HG02973 (cell line): ENCODE data around the gene SCGB2B2.
"Not testable (repeated sequence)": the region's sequence is repeated elsewhere in the genome, so short reads cannot be mapped to it uniquely, and the experiment has no call there.

Source experiments
- ATAC-seq: cut with Tn5 transposase; IDR thresholded peaks from one replicate; pipeline ENCODE4 v1.9.1; 2021; ENCODE audit warnings: moderate library complexity; ENCODE audit not compliant: unreplicated experiment

SCGB2B2 gene

DNA sequence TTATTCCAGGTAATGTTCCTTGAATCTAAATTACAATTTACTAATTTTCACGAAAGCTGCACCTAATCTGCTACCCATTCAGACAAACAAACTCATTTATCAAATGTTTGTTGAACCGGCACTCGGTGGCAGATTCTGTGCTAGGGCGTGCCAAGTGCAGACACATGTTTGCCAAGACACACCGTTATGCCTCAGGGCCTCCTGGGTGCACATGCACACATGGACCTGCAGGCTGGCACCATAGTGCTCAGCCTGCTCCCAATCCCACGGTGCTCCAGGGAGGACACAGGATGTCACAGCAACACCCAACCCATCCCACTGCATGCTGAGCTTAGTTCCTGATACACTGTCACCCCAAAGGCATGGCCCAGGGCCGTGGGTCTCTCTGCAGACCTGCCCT lies 7.7 kb downstream of the SCGB2B2 start:
- ATAC-seq: no peak

DNA sequence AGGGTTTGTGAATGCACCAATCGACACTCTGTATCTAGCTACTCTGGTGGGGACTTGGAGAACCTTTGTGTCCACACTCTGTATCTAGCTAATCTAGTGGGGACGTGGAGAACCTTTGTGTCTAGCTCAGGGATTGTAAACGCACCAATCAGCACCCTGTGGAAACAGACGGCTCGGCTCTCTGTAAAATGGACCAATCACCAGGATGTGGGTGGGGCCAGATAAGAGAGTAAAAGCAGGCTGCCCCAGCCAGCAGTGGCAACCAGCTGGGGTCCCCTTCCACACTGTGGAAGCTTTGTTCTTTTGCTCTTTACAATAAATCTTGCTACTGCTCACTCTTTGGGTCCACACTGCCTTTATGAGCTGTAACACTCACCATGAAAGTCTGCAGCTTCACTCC lies 8.3 kb downstream of the SCGB2B2 start:
- ATAC-seq: not testable (repeated sequence)

DNA sequence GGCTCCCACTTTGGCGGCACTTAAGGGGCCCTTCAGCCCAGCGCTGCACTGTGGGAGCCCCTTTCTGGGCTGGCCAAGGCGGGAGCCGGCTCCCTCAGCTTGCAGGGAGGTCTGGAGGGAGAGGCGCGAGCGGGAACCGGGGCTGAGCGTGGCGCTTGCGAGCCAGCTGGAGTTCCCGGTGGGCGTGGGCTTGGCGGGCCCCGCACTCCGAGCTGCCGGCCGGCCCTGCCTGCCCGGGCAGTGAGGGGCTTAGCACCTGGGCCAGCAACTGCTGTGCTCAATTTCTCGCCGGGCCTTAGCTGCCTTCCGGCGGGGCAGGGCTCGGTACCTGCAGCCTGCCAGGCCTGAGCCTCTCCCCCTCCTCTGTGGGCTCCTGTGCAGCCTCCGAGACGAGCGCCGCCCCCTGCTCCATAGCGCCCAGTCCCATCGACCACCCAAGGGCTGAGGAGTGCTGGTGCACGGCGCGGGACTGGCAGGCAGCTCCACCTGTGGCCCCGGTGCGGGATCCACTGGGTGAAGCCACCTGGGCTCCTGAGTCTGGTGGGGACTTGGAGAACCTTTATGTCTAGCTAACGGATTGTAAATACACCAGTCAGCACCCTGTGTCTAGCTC lies 8.8 kb downstream of the SCGB2B2 start:
- ATAC-seq: not testable (repeated sequence)

DNA sequence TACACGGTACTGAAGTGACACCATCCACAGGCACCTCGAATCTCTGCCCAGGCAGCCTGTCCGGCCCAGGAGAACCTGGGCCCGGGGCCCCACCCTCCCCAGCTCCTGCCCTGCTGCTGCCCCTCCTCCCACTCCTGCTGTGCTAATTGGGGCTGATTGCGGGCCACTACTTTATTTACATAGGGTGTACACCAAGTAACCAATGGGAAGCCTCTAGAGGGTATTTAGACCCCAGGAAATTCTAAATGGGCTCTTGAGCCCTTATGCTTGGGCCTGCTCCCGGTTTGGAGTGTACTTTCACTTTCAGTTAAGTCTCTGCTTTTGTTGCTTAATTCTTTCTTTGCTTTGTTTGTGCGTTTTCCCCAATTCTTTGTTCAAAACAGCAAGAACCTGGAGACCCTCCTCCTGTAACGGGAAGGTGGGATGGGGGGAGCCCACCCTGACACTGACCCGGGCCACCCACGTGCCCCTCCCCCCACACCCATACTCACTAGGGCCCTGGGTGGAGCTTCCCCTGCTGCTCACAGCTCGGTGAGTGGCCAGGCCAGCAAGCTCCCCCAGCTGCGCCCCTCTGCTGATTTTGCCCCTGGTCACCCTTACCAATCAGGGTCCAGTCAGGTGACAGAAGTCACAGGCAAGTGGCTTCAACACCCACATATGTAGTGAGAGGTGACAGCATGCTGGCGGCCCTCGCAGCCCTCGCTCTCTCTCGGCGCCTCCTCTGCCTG lies 9.4 kb downstream of the SCGB2B2 start:
- no peak for ATAC-seq

DNA sequence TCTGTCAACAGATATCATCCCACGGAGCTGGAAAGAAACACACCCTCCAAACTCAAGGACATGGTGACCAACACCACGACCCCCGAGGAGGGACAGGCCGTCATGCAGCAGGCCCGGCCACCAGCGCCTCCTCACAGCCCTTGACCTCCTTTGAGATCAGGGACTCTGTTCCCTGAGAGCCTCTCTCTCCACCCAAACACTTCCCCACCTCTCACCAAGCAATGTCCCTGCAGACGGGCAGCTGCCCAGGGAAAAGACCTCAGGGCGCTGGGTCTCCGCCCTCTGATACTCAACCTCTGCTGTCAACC lies 10.0 kb downstream of the SCGB2B2 start:
- no peak for ATAC-seq

DNA sequence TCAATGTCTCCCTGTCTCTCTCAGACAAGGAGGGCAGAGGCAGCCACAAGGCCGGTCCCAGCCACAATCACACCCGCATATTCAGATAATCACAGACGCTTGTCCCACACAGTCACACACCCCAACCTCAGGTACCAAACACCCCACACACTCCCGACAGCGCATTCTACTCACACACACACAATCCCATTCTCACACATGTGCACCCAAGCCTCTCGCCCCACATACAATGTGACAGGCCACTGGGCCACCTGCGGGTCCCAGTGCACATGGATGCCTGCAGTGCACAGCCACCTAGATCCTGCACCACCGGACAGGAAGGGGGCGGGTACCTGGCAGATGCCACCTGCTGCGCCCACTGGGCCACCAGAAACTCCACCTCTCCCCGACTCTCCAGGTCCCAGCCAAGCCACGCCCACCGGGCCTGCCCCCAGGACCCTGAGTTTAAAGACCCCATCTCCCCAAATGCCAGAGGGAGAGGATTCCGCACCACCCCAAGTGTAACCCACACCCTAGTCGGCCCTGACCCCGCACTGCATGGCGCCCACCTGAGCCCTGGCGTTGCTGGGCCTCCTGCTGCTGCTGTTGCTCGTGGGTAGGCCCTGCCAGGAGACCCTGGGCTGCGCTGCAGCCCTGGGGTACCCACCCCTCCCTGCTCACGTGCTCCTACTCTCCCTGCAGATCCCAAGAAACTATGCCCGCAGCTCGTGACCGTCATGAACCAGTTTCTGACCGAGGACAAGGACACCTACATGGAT lies 10.6 kb downstream of the SCGB2B2 start:
- no peak for ATAC-seq

DNA sequence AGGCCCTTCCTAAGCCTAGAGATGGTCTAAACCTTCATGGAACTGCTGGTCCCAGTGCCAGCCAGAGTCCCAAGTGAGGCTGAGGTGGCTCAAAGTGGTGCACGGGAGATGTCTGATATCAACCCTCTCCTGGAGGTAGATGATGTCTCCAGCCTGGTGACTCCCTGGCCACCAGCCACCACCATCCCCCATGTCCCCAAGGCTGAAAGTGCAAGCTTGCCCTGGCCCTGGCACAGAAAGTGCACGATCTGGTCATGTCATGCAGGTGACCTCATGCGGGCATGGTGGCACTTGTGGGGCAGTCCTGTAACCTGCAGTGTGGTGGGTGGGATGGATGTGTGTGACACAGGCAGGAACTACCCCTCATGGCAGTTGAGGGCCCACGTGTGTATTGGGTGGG lies 11.7 kb downstream of the SCGB2B2 start:
- not testable (repeated sequence) for ATAC-seq

DNA sequence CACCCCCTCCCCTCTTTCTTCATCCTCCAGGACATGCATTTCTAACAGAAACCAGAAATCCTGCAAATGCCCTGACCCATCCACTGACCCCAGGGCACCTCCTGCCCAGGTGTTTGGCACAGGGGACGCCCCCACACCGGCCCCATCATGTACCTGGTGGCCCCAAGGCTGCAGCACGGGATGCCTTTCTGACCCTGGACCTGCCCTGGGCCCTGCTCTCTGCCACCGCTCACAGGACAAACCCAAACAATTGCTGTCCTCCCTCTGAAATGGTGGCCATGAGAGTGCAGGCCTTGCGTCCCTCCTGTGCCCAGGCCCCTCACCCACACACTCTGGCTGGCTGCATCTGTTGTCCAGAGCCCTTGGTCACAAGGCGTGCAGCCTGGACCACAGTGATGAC lies 12.1 kb downstream of the SCGB2B2 start:
- ATAC-seq: no peak

DNA sequence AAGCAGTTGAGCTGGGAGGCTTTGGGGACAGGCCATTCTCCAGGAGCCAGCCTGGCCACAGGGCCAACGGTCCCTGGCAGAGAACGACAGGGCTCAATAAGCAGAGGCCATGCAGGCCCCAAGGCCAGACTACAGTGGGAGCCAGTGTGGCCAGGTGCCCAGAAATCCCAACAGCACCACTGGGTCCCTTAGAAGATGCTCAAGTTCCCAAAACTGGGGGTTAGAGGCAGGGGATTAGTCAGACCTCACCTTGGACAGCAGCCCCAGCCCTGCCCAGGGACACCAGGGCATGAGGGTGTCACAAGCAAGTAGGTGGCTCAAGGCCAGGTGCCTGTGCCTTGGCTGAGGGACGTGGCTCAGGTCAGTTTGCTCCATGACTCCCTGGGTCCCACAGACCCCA lies 12.8 kb downstream of the SCGB2B2 start:
- ATAC-seq: no peak

DNA sequence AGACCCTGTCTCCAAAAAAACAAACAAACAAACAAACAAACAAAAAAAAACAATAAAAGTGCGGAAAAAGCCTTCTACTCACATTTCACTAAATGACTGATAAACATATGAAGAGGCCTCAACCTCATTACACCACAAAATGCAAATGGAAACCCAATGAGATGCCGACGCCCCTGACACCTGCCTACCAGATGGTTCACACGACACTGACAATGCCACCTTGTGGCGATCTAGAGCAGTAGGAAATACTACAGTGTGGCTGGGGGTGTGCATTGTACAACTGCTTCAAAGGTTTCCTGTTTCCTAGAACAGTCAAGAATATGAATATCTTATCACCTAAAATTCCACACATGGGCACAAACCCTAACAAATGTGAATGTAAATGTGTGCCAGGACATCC lies 14.0 kb downstream of the SCGB2B2 start:
- no peak for ATAC-seq

DNA sequence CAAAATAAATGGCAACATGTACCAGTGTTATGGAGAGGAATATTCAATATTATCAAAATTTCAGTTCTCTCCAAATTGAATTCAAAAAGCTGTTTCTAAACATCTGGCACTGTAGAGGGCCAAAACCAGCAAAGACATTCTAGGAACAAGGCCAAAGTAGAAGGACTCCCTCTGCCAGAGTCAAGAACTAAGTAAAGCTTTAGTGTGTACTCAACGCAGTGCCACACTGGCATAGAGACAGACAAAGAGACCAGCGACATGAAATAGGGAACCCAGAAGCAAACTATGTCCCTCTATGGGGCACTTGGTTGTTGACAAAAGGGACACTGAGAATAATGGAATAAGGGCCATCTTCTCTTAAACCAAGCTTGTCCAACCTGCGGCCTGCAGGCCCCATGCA lies 15.6 kb downstream of the SCGB2B2 start:
- no peak for ATAC-seq

DNA sequence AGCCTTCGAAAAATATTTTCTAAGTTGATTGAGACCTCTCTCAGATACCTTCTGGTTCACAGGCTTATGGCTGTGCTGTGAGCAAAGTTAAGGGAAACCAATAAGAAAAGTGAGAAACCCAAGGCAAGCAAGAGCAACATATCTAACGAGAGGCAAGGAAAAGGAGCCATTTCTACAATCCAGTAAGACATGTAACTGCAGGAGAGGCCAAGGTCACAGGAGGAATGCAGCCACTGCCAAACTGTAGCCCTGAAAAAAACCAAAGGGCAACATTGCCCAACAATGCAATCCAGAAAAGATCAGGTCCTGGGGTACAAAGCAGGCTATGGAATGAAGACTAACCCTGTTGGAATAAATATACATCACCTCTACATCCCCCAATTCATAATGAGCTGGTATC lies 21.3 kb downstream of the SCGB2B2 start:
- no peak for ATAC-seq

DNA sequence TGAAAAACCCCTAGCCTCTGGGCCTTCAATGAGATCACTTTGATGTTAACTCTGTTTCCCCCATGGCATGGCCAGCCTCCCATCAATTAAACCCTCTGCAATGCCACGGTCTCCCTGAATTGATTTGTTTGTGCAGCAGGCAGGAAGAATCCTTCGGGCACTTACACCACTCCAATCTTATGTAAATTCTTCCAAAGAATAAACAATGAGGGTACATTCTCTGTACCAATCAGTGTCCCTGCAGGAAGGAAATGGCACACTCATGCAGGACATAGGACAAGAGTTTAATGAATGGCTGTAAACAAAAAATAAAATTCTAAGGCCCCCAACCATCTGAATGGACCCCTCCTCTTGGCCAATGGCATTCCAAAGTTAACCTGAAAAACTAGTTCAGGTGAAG lies 22.2 kb downstream of the SCGB2B2 start:
- no peak for ATAC-seq

DNA sequence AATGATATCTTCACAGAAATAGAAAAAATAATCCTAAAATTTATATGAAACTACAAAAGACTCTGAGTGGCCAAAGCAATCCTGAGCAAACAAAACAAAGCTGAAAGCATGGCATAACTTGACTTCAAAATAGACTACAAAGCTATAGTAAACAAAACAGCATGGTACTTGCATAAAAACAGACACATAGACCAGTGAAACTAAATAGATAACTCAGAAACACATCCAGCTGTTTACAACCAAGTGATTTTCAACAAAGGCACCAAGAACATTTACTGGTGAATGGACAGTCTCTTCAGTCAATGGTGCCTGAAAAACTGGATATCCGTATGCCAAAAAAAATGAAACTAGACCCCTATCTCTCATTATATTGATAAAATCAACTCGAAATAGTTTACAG lies 25.2 kb downstream of the SCGB2B2 start:
- no peak for ATAC-seq

DNA sequence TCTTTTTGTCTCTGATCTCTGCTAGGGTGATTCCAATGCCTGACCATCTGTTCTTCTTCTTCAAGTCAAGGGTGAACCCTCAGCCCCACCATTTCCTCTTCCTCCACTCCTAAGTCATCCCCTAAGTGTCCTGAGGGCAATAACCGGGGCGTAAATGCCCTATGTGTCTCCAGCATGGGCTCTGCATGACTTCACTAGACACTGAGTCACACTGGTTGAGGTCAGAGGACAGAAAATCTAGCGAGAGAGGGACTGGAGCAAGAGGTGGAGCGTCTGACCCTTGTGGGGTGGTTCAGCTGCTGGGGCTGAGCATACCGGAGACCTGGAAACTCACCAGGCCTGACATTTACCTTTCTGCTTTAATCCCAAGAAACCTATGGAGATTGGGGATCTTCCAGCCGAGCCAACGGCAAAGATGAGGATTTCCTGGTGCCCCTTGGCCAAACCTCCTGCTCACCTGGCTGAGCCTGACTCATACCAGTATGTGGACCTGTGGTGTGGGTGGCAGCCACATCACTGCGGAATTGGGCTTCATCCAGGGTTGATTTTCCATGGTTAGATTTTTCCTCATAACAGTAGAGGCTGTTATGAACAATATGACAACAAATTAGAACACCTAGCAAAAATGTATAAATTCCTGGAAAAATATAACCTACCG lies 26.9 kb downstream of the SCGB2B2 start:
- no peak for ATAC-seq

DNA sequence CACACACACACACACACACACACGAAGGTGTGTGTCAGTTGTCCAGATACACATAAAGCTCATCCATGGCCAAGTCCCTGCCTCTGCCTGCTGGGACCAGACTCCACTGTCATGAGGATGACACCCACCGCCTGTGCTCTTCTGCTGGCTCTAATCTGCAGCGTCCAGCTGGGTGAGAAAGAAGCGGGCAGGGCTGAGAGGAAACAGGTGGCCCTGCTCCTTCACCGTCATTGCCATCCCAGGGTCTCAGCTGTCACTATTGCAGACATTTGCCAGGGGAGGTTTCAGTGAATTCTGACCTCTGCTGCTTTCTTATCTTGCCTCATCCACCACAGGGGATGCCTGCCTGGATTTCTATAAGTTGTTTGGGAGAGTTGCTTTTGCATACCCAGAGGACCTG lies 31.4 kb downstream of the SCGB2B2 start:
- ATAC-seq: no peak

DNA sequence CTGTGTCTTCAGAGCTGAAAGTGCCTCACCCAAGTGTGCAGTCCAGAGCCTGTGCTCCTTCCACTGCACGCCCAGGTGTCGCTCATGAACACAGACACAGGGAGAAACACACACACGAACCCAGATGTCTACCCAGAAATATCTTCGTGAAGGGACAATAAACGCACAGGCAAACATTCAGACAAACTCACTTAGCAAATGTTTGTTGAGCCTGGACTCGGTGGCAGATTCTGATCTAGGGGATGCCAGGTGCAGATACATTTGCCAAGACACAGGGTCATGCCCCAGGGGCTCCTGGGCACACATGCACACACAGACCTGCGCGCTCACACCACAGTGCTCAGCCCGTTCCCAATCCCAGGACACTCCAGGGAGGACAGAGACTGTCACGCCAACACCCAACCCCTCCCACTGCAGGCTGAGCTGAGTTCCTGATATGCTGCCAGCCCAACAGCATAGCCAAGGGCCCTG lies 31.9 kb downstream of the SCGB2B2 start:
- no peak for ATAC-seq

DNA sequence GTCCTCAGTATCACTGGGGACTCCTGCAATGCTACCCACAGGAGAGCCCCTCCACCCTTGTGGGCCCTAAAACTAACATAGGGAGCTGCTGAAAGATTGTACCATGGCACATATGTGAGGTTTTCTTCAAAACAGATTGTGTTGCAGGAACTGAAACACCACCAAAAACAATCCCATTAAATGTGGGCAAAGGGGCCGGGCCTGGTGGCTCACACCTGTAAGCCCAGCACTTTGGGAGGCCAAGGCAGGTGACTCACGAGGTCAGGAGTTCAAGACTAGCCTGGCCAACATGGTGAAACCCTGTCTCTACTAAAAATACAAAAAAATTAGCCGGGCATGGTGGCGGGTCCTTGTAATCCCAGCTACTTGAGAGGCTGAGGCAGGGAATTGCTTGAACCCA lies 34.7 kb downstream of the SCGB2B2 start:
- no peak for ATAC-seq

DNA sequence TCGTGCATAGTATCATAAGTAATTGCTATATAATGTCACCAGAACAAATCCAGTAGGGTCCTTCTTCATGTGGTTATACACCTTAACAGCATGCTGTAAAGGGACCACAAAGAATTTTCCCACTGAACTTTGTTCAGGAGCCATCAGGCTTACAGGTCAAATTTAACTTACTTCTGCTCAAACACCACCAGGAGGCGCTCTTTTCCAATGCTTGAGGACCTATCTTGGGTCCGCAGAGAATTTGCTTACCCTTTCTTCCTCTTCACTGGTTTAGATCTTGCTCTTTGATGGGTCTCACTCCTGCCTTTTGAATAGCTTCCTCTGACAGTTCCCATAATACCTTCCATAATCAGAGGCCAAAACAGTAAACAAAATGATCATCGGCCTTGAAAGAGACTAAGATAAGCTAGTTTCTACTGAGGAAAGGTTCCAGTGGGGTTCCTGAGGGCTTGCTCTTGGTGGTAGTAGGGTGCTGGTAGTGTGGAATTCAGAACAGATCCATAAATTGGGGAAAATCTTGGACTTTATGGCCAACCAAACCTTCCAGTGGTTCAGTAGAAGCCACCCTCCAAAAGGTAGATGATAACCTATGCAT lies 37.4 kb downstream of the SCGB2B2 start:
- no peak for ATAC-seq

DNA sequence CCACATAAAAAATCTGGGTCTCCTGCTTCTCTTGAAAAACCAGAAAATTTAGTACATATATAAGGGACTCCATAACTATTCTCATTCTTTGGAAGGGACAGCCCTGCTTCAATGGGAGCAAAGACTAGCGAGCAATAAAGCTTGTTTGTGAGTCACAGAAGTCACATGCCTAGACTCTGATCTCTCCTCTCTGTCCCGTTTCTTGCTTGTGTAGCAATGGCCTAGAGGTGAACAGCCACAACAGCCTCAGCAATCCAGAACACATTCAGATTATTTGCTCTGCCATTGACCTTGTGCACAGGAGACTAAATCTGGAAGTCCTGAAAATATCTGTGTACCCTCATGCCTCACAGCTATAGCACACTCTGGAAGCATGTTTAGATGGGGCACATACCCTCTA lies 43.2 kb downstream of the SCGB2B2 start:
- no peak for ATAC-seq
